PC-9 (cell line): Measurements from ENCODE around the gene SMIM11. TPM values are rescaled to one million over a fixed set of nuclear protein-coding genes. Genes with fewer than 3 reads are reported as not detected.
"Not testable (repeated sequence)": the region's sequence is repeated elsewhere in the genome, so short reads cannot be mapped to it uniquely, and the experiment has no call there.

Experiments used
- BruUV-seq: library from RNA; stranded (reverse); fragments of 400-500 nt; replicated peaks from 2 replicates; lab custom pipeline; 2021; lab: Mats Ljungman, UMichigan
- CTCF ChIA-PET: fragments of 300-600 bp; sonication (Branson Sonifier 250); formaldehyde crosslinking; loops from one replicate; lab custom pipeline; 2022; ENCODE audit warnings: antibody characterized with exemption; lab: Charles Lee
- POLR2A ChIA-PET: fragments of 300-600 bp; sonication (Branson Sonifier 250); formaldehyde crosslinking; loops from one replicate; lab custom pipeline; 2022; ENCODE audit warnings: antibody characterized with exemption; ENCODE audit not compliant: unreplicated experiment; lab: Charles Lee
- DNase-seq, 2 experiments: peaks; one replicate each; pipeline versions ENCODE4 v3.0.0 to v3.0.0-alpha.2; 2015 to 2022; ENCODE audit warnings: mixed read lengths in 1 of 2
- H2AFZ ChIP-seq: fragments of 200-600 bp; sonication (generic); 2 replicates; pipeline ENCODE4 v1.8.1; 2017; ENCODE audit warnings: antibody characterized with exemption
- H3F3A ChIP-seq: fragments of 200-600 bp; sonication (generic); 2 replicates; pipeline ENCODE4 v1.8.1; 2017; ENCODE audit warnings: antibody characterized with exemption, mild to moderate bottlenecking, low read depth; ENCODE audit not compliant: insufficient read depth
- H3K27ac ChIP-seq: fragments of 200-600 bp; sonication (generic); 2 replicates; pipeline ENCODE4 v1.6.1; 2016; ENCODE audit warnings: mixed run types
- H3K27me3 ChIP-seq: fragments of 200-600 bp; sonication (generic); 2 replicates; pipeline ENCODE4 v1.6.1; 2016; ENCODE audit warnings: low read depth, mixed run types; ENCODE audit not compliant: insufficient read depth
- H3K36me3 ChIP-seq: fragments of 200-600 bp; sonication (generic); 2 replicates; pipeline ENCODE4 v1.6.1; 2016; ENCODE audit warnings: low read depth, mixed run types
- H3K4me1 ChIP-seq: fragments of 200-600 bp; sonication (generic); replicated peaks from 2 replicates; pipeline ENCODE4 v1.6.1; 2016; ENCODE audit warnings: mixed run types; ENCODE audit not compliant: insufficient read depth
- H3K4me2 ChIP-seq: fragments of 200-600 bp; sonication (generic); 2 replicates; pipeline ENCODE4 v1.6.1; 2017; ENCODE audit warnings: mixed run types
- H3K4me3 ChIP-seq: fragments of 200-600 bp; sonication (generic); 2 replicates; pipeline ENCODE4 v1.6.1; 2016; ENCODE audit warnings: mixed run types
- H3K79me2 ChIP-seq: fragments of 200-600 bp; sonication (generic); 2 replicates; pipeline ENCODE4 v1.6.1; 2017; ENCODE audit warnings: low read depth, mixed run types
- H3K9me2 ChIP-seq: fragments of 200-600 bp; sonication (generic); 2 replicates; pipeline ENCODE4 v1.8.1; 2017; ENCODE audit warnings: mild to moderate bottlenecking; ENCODE audit not compliant: insufficient read depth
- H3K9me3 ChIP-seq: fragments of 200-600 bp; sonication (generic); 2 replicates; pipeline ENCODE4 v1.8.1; 2016; ENCODE audit warnings: low read depth; ENCODE audit not compliant: insufficient read depth
- H4K20me1 ChIP-seq: fragments of 200-600 bp; sonication (generic); 2 replicates; pipeline ENCODE4 v1.8.1; 2017; ENCODE audit not compliant: insufficient read depth
- intact Hi-C: fragments of 100-400 bp; cut with micrococcal nuclease; formaldehyde crosslinking; loops from one replicate; pipeline ENCODE4 v1.10.0; 2022; ENCODE audit not compliant: unreplicated experiment
- total RNA-seq: library from RNA; stranded (reverse); gene quantifications from 2 replicates; pipeline ENCODE4 v1.2.3, GENCODE V29; 2021

The SMIM11 gene
- total RNA-seq, 1 experiment from 2014 or later, result 3.1 TPM

DNA sequence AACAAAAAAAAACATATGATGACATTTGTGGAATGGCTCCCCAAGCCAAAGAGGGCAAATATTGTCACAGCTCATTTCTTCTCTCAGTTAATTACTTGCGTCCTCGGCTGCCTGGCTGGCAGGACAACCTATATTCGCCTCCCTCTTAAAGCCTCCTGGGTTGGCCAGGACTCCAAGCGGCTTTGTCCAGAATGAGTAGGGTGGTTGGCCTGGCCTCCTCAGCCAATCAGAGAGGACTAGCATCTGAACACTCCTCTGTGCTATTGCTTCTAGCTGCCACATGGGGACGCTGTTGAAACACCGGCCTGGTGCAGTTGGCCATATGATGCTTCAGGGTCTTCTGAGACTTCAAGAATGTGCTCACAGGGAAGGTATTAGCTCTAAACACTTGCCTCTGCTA lies 53.1 kb downstream of the SMIM11 start:
- H2AFZ ChIP-seq, H3F3A ChIP-seq, intact Hi-C loops, H3K27me3 ChIP-seq, H3K9me3 ChIP-seq, H3K9me2 ChIP-seq, CTCF ChIA-PET, H3K4me2 ChIP-seq, DNase-seq, H4K20me1 ChIP-seq, POLR2A ChIA-PET, H3K4me3 ChIP-seq, H3K4me1 ChIP-seq, BruUV-seq, H3K27ac ChIP-seq, H3K79me2 ChIP-seq, H3K36me3 ChIP-seq: not testable (repeated sequence)

DNA sequence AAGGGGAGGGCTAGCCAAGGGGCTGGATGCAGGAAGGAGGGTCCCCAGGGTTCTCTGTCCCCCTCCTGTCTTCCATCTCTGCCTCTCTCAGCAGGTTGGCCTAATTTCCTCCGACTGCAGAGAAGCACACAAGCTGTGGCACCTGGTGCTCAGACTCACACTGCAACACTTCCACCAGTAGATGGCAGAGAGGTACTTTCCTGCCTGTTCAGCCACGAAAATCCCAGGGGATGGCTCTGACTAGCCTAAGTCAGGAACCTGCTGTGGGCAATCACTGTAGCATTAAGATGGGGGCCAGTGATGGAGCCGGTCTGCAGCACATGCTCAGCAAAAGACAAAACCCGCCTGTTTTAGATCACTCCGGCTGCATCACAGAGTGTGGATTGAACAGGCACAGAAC lies 54.4 kb downstream of the SMIM11 start:
- BruUV-seq, H3K4me2 ChIP-seq, intact Hi-C loops, H2AFZ ChIP-seq, H3K4me3 ChIP-seq, POLR2A ChIA-PET, H3K9me2 ChIP-seq, H3K79me2 ChIP-seq, H3K27ac ChIP-seq, H3K9me3 ChIP-seq, H3K27me3 ChIP-seq, H4K20me1 ChIP-seq, H3F3A ChIP-seq, H3K4me1 ChIP-seq, H3K36me3 ChIP-seq, DNase-seq, CTCF ChIA-PET: not testable (repeated sequence)

Other genes with a start within 250 kb of the SMIM11 start
- not detected in 2 replicates for gene KCNE2, start 11.5 kb upstream of the SMIM11 start, total RNA-seq
- not detected in 2 replicates for gene SMIM34, start 48.4 kb downstream of the SMIM11 start, total RNA-seq
- 0.31 and 0.45 TPM in 2 replicates for gene KCNE1, start 136.7 kb downstream of the SMIM11 start, total RNA-seq
- gene RCAN1, start 239.6 kb downstream of the SMIM11 start, total RNA-seq, result 6.2 and 7.2 TPM in 2 replicates